ENCODE results near the gene DUSP16. TPM values are rescaled to one million over a fixed set of nuclear protein-coding genes. Genes with fewer than 3 reads are reported as not detected.
A peak's percentile ranks its signal among the peaks of the same experiment; 100 is the strongest.

DUSP16 gene
- total RNA-seq, 4 donors from 2014 or later: 15.3 to 29.0 (median 25.0) TPM

GRCh38 chr12:12534166-12534866 lies 28.3 kb downstream of the DUSP16 start:
- intact Hi-C loops (cut with DNase I; ENCODE audit: low total_unique reads): no loop called here
- TF ChIP-seq, protein P1, sequence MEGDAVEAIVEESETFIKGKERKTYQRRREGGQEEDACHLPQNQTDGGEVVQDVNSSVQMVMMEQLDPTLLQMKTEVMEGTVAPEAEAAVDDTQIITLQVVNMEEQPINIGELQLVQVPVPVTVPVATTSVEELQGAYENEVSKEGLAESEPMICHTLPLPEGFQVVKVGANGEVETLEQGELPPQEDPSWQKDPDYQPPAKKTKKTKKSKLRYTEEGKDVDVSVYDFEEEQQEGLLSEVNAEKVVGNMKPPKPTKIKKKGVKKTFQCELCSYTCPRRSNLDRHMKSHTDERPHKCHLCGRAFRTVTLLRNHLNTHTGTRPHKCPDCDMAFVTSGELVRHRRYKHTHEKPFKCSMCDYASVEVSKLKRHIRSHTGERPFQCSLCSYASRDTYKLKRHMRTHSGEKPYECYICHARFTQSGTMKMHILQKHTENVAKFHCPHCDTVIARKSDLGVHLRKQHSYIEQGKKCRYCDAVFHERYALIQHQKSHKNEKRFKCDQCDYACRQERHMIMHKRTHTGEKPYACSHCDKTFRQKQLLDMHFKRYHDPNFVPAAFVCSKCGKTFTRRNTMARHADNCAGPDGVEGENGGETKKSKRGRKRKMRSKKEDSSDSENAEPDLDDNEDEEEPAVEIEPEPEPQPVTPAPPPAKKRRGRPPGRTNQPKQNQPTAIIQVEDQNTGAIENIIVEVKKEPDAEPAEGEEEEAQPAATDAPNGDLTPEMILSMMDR (IDR thresholded peaks at IDR 0.05): no peak
- TF ChIP-seq POLR2A (IDR thresholded peaks at IDR 0.05): no peak
- WGBS, 2 donors: 79 to 88% methylated on average over 8 of the region's 8 CpGs
- H3K4me3 ChIP-seq (ENCODE audit: low read depth, poor library complexity, severe bottlenecking): no peak overlapping the region
- no peak for DNase-seq (ENCODE audit: low spot score in 2 of 2)

GRCh38 chr12:12533238-12533829 lies 29.3 kb downstream of the DUSP16 start:
- no peak overlapping the region for H3K4me3 ChIP-seq (ENCODE audit: low read depth, poor library complexity, severe bottlenecking)
- WGBS, 2 donors: 50 to 53% methylated on average over 6 of the region's 6 CpGs
- peak in 1 of 2 donors; percentile 21 for DNase-seq (ENCODE audit: low spot score in 2 of 2)
- intact Hi-C loops (cut with DNase I; ENCODE audit: low total_unique reads): no loop called here
- TF ChIP-seq POLR2A (IDR thresholded peaks at IDR 0.05): no peak
- TF ChIP-seq, protein P1 (IDR thresholded peaks at IDR 0.05): no peak

DNA sequence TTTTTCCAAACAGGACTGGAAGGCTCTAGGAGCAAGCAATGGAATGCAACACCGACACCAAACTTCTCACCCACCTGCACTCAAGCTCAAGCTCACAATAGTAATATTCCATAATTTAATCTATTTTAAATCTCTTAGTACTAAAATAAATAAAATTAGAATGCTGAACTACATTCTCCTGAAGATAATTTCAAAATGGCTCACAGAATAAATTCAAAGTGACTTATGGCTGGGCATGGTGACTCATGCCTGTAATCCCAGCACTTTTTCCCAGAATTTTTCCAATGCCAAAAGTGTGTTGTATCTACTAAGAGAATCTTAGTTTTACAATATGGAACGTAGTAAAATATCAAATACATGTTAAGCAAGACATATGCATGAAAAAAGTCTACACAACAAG lies 31.5 kb downstream of the DUSP16 start:
- intact Hi-C loops (cut with DNase I; ENCODE audit: low total_unique reads): no loop called here
- 86 to 88% methylated on average over 2 of the region's 2 CpGs for WGBS, 2 donors
- TF ChIP-seq, protein P1 (IDR thresholded peaks at IDR 0.05): no peak
- TF ChIP-seq POLR2A (IDR thresholded peaks at IDR 0.05): no peak
- H3K4me3 ChIP-seq (ENCODE audit: low read depth, poor library complexity, severe bottlenecking): no peak overlapping the region
- no peak for DNase-seq (ENCODE audit: low spot score in 2 of 2)

DNA sequence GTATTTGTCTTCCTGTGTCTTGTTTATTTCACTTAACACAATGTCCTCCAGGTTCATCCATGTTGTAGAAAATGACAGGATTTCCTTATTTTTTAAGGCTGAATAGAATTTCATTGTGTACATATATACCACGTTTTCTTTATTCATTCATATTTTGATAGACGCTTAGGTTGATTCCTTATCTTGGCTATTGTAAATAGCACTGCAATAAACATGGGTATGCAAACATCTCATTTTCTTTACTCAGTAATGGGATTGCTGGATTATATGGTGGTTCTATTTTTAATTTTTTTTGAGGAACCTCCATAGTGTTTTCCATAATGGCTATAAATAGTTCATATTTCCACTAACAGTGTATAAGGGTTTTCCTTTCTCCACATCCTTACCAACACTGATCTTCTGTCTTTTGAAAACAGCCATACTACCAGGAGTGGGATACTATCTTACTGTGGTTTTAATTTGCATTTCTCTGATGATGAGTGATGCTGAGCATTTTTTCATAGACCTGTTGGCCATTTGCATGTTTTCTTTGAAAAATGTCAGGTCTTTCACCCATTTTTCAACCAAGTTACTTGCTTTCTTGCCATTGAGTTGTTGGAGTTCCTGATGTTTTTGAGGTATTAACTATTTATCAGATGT lies 32.8 kb downstream of the DUSP16 start:
- 76 to 91% methylated on average over 2 of the region's 2 CpGs for WGBS, 2 donors
- intact Hi-C loops (cut with DNase I; ENCODE audit: low total_unique reads): no loop called here
- TF ChIP-seq, protein P1 (IDR thresholded peaks at IDR 0.05): no peak
- TF ChIP-seq POLR2A (IDR thresholded peaks at IDR 0.05): no peak
- H3K4me3 ChIP-seq (ENCODE audit: low read depth, poor library complexity, severe bottlenecking): no peak overlapping the region
- DNase-seq (ENCODE audit: low spot score in 2 of 2): no peak

GRCh38 chr12:12528361-12529270 lies 34.0 kb downstream of the DUSP16 start:
- WGBS, 2 donors: 50 to 66% methylated on average over 6 of the region's 6 CpGs
- intact Hi-C loops (cut with DNase I; ENCODE audit: low total_unique reads): no loop called here
- no peak overlapping the region for H3K4me3 ChIP-seq (ENCODE audit: low read depth, poor library complexity, severe bottlenecking)
- no peak for DNase-seq (ENCODE audit: low spot score in 2 of 2)
- TF ChIP-seq POLR2A (IDR thresholded peaks at IDR 0.05): no peak
- TF ChIP-seq, protein P1 (IDR thresholded peaks at IDR 0.05): no peak

Measured in lower leg skin (tissue), 4 donors.